ENCODE results near the gene MYBBP1A. TPM values are rescaled to one million over a fixed set of nuclear protein-coding genes. Genes with fewer than 3 reads are reported as not detected.

MYBBP1A gene
- total RNA-seq, 1 experiment from 2014 or later, result 163 TPM

GRCh38 chr17:4522661-4523060 is 32.5 kb downstream of the MYBBP1A start (continued):
- no peak for TF ChIP-seq SOX15 (CRISPR knock-in tag; IDR thresholded peaks at IDR 0.05)
- no peak for TF ChIP-seq FOXK1 (CRISPR knock-in tag; IDR thresholded peaks at IDR 0.05)
- TF ChIP-seq MXD4 (CRISPR knock-in tag; IDR thresholded peaks at IDR 0.05; ENCODE audit: borderline replicate concordance), result no peak
- no peak for TF ChIP-seq ZNF263 (CRISPR knock-in tag; IDR thresholded peaks at IDR 0.05; ENCODE audit: low read depth)
- no peak for TF ChIP-seq ZNF532 (CRISPR knock-in tag; IDR thresholded peaks at IDR 0.05; ENCODE audit: borderline replicate concordance)
- TF ChIP-seq FOXJ3 (CRISPR knock-in tag; IDR thresholded peaks at IDR 0.05; ENCODE audit: borderline replicate concordance), result no peak
- TF ChIP-seq HMGA2 (CRISPR knock-in tag; IDR thresholded peaks at IDR 0.05), result no peak
- no peak for TF ChIP-seq GABPB1 (CRISPR knock-in tag; IDR thresholded peaks at IDR 0.05)
- no peak for TF ChIP-seq NFE2L1 (CRISPR knock-in tag; IDR thresholded peaks at IDR 0.05)
- no peak for TF ChIP-seq RELA (CRISPR knock-in tag; IDR thresholded peaks at IDR 0.05; ENCODE audit: borderline replicate concordance)

GRCh38 chr17:4520894-4521600 is 34.1 kb downstream of the MYBBP1A start:
- ATAC-seq (no peak), DNase-seq (ENCODE audit: low spot score) (no peak)
- no peaks in the 10 kb centered on the region for H3K9me3 Mint-ChIP-seq
- H3K4me3 Mint-ChIP-seq, result no peak overlapping the region
- TF ChIP-seq NR1H2 (CRISPR knock-in tag; IDR thresholded peaks at IDR 0.05), result no peak
- TF ChIP-seq ATF1 (CRISPR knock-in tag; IDR thresholded peaks at IDR 0.05), result no peak
- TF ChIP-seq NR3C1 (CRISPR knock-in tag; conservative IDR thresholded peaks at IDR 0.05; ENCODE audit: low read depth), result no peak
- no peak for TF ChIP-seq PRRX2 (CRISPR knock-in tag; IDR thresholded peaks at IDR 0.05)
- no peak for TF ChIP-seq NFYB (CRISPR knock-in tag; conservative IDR thresholded peaks at IDR 0.05; ENCODE audit: low read depth)
- TF ChIP-seq ZNF121 (CRISPR knock-in tag; IDR thresholded peaks at IDR 0.05), result no peak
- TF ChIP-seq ZNF232 (CRISPR knock-in tag; IDR thresholded peaks at IDR 0.05), result no peak
- TF ChIP-seq HMGXB4 (CRISPR knock-in tag; IDR thresholded peaks at IDR 0.05), result no peak
- no peak for TF ChIP-seq ZNF671 (CRISPR knock-in tag; IDR thresholded peaks at IDR 0.05)
- no peak for TF ChIP-seq FOXK1 (CRISPR knock-in tag; IDR thresholded peaks at IDR 0.05)
- no peak for TF ChIP-seq HMGA2 (CRISPR knock-in tag; IDR thresholded peaks at IDR 0.05)
- TF ChIP-seq ZNF219 (CRISPR knock-in tag; IDR thresholded peaks at IDR 0.05; ENCODE audit: borderline replicate concordance), result no peak
- no peak for TF ChIP-seq CREB1 (CRISPR knock-in tag; IDR thresholded peaks at IDR 0.05)
- no peak for TF ChIP-seq MYBL2 (CRISPR knock-in tag; IDR thresholded peaks at IDR 0.05)
- TF ChIP-seq GABPB1 (CRISPR knock-in tag; IDR thresholded peaks at IDR 0.05), result no peak
- H3K4me1 Mint-ChIP-seq, result no peaks in the 10 kb centered on the region
- peaks cover 67% of the 10 kb centered on the region for H3K27me3 Mint-ChIP-seq (ENCODE audit: low read depth)
- H3K36me3 Mint-ChIP-seq, result no peaks in the 10 kb centered on the region
- H3K27ac Mint-ChIP-seq, result no peak overlapping the region
- ChIA-PET CTCF (interaction anchor here (1.5 kb wide), 1 partner anchor 46 kb away, joined by 4 read pairs; no protein-coding TSS in a partner anchor), POLR2A (no interaction called here)
